ENCODE results near the gene EML4.
"Not testable (repeated sequence)": the region's sequence is repeated elsewhere in the genome, so short reads cannot be mapped to it uniquely, and the experiment has no call there.

EML4 gene

DNA sequence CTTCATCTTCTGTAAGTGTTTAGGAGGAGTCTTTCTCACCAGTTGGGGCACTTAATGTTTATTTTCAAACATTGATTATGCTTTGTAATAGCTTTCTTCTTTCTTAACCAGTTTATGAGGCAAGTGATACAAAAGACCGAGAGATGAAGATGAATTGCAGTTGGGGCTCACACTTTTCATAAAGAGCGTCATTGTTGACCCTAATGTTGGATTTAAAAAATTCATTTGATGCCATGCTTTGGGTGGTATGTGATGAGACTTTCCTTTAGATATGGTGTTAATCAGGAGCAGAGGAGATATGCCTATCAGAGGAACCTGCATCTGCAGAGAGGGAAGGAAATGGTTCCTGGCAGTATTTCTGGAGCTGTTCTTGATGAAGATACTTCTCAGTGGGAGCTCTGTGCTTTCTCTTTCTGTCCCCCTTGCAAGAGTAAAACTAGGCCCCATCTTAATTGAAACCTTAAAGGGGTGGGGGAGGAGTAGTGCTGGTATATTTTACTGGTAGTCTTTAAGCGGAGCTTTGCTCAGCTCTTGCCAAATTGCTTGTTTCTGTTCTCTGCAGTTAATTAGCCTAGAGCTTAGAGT lies 2.3 kb downstream of the EML4 start:
- DNase-seq (ENCODE audit: low read depth in 2 of 2), result no peak

DNA sequence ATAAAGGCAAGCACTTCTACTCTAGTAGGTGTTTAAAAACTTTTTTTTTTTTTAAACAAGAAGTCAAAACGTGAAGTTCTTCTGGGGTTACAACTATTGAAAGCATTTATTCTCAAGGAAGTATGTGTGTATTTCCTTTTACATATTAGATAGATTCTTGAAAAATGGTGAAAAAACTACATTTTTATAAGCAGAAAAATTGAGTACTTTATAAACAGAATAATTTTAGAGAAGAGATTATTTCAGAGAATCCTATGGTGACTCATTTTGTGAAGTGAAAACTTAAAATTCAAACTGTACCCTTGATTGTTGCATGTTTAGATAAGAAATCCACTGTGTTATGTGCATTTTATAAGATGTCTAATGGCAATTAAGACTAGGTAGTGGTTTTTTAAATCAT lies 2.9 kb downstream of the EML4 start:
- DNase-seq (ENCODE audit: low read depth in 2 of 2), result no peak

DNA sequence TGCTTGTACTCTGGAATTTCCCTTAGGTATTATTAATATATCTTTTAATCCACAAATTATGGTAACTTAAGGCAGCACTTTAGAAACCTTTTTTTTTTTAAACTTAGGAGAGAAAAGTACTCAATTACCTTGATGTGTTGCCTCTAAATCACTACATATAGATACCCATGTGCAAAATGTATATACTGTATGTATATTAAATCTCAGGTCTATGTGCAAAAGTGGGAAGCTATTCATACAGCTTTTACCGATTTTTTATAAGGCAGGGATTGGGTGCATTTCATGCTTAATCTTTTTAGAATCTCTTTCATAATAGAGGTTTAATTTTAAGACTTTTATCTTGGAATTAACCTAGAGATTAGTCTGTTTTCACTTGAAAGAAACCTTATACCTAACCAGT lies 3.4 kb downstream of the EML4 start:
- no peak for DNase-seq (ENCODE audit: low read depth in 2 of 2)

DNA sequence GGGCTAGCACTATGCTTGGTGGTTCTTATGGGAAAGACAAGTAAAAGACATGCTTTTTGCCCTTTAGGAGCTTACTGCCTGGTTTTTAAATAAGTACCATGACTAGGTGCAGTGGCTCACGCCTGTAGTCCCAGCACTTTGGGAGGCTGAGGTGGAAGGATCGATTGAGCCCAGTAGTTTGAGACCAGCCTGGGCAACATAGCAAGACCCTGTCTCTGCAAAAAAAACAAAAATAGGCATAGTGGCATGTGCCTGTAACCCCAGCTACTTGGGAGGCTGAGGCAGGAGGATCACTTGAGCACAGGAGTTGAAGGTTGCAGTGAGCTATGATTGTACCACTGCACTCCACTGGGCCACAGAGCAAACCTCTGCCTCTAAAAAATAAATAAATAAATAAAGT lies 4.3 kb downstream of the EML4 start:
- DNase-seq (ENCODE audit: low read depth in 2 of 2), result not testable (repeated sequence)

DNA sequence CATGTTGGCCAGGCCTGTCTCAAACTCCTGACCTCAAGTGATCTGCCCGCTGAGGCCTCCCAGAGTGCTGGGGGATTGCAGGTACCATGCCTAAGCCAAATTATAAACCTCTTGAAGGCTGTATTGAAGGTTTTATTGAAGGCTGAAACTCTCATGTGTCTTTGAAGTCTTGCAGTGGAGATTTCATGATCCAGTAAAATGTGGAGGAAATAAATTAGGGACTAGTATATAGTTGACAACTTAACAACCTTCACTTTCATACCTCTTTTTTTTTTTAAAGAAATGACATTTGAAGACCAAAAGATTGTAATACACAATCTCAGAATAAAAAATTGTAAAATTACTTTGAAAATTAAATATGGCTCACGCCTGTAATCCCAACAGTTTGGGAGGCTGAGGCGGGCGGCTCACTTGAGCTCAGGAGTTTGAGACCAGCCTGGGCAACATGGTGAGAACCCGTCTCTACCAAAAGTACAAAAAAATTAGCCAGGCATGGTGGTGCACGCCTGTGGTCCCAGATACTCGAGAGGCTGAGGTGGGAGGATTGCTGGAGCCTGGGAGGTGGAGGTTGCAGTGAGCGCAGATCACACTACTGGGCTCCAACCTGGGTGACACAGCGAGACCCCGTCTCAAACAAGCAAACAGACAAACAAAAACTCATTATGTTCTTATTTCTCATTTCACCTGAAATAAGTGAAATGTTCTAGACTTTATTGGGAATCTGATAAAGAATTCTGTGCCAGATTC lies 8.0 kb downstream of the EML4 start:
- DNase-seq (ENCODE audit: low read depth in 2 of 2), result no peak

DNA sequence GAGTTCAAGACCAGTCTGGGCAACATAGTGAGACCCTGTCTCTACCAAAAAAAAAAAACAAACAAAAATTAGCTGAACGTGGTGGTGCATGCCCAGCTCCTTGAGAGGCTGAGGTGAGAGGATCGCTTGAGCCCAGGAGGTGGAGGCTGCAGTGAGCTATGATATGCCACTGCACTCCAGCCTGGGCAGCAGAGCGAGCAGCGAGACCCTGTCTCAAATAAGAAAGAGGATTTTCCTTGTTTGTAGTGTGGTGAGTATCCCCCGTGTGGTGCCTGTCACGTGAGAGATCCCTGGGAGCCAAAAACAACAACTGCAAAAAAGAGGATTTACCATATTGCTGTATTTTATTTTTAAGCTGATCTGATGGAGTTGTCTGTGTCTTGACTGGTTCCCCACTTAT lies 9.2 kb downstream of the EML4 start:
- no peak for DNase-seq (ENCODE audit: low read depth in 2 of 2)

DNA sequence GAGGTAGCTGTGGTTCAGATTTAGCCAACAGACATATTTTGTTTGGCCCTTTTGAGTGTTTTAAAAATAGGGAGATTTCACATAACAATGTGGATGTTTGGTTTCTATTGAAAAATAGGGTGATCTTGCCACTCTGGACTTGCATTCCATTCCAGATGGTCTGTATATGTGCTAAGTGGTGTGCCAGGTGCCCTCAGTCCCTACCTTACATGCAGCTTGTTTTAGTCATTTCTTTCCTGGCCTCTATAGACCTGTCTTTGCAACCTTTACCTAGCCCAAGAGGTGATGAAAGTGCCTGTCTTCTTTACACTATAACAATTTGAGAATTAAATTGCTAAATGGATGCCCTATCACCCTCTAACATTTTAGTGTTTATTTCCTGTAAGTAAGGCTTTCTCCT lies 11.1 kb downstream of the EML4 start:
- no peak for DNase-seq (ENCODE audit: low read depth in 2 of 2)

DNA sequence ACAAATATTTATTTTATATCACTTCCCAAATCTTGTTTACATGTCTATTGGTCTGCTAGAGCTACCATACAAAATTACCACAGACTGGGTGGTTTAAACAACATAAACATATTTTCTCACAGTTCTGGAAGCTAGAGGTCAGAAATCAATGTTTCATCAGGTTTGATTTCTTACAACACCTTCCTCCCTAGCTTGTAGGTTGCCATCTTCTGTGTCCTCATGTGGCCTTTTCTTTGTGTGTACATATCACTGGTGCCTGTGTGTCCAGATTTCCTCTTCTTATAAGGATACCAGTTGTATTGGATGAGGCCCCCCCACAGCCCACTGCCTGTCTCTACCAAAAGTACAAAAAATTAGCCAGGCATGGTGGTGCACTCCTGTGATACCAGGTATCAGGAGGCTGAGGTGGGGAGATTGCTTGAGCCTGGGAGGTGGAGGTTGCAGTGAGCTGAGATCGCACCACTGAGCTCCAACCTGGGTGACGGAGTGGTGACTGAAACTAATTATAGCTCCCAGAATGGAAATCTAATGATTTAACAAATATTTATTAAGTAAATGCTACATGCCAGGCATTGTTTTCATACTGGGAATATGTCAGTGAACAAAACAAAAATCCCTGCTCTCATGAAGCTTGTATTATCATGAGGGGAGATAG lies 13.6 kb downstream of the EML4 start:
- no peak for DNase-seq (ENCODE audit: low read depth in 2 of 2)

DNA sequence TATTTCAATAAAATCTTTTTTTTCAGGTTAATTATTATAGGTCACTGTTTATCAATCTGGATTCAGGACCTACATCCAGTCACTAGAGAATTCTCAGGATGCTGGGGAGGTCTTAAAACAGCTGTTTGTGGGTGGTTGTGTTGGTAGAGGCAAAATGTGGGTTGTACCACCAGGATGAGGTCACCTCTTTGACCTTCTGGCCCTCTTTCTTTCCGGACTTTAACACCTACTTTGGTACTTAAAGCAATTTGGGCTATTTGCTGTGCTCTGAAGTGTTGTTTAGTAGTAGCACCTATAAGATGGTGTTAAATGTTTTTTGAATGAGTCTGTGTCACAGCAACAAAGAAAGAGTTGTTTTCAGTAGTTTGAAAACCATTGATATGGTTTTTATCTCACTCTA lies 14.6 kb downstream of the EML4 start:
- DNase-seq (ENCODE audit: low read depth in 2 of 2), result no peak

DNA sequence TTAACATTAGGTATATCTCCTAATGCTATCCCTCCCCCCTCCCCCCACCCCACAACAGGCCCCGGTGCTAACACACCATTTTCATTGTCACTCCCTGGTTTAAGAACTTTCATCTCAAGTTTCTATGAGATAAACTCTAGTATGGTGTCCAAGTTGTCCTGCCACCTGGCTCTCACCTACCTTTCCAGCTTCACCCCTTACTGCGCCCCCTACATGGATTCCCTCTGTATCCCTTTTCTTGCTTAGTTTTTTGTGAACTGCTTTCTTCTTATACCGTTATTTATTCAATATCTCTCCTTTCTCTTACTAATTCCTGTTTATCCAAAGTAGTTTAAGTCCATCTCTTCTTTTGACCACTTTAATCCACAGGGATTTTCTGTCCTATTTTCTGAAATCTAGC lies 15.2 kb downstream of the EML4 start:
- DNase-seq (ENCODE audit: low read depth in 2 of 2), result no peak

DNA sequence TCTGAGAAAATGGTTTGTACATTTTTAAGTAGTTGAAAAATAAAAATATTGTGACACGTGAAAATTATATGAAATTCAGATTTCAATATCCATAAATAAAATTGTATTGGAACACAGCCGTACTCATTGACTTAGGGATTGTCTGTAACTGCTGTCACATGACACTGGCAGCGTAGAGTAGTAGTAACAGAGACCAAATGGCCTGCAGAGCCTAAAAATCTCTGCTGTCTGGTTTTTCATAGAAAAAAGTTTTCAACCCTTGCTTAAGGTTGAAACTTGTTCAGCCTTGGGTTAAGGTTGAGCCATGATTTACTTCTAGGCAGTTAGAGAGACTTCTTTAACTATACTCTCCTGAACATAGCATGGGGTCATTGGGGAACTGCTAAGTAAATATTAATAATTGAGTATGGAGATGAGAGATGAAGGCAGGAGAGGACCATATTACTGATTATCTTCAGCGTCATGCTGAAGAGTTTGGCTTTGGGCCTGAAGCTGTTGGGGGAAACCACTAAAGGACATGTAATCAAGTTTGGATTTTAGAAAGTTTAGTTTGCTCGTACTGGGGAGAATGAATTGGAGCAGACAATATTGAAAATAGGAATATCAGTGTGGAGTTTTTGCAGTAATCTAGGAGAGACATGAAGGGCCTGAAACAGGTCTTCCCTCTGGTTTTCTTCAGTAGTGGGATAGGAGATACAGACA lies 16.2 kb downstream of the EML4 start:
- no peak for DNase-seq (ENCODE audit: low read depth in 2 of 2)

DNA sequence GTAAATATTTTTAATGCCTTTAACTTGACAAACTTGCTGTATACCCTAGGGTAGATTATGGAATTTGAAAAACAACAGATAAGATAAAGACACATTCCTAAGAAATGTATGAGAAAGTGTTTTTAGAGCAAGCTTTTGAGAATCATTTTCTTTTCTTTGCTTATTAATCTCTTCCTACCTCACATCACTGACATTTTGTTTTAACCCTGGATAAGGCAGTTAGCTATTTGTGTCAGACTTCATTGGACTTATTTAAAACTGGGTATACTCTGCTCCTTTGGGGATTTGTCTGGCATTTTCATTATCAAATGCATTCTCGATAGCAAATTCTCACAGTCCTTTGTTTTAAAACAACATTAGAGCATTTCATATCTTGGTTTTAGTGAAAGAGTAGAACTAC lies 17.2 kb downstream of the EML4 start:
- DNase-seq (ENCODE audit: low read depth in 2 of 2), result no peak

DNA sequence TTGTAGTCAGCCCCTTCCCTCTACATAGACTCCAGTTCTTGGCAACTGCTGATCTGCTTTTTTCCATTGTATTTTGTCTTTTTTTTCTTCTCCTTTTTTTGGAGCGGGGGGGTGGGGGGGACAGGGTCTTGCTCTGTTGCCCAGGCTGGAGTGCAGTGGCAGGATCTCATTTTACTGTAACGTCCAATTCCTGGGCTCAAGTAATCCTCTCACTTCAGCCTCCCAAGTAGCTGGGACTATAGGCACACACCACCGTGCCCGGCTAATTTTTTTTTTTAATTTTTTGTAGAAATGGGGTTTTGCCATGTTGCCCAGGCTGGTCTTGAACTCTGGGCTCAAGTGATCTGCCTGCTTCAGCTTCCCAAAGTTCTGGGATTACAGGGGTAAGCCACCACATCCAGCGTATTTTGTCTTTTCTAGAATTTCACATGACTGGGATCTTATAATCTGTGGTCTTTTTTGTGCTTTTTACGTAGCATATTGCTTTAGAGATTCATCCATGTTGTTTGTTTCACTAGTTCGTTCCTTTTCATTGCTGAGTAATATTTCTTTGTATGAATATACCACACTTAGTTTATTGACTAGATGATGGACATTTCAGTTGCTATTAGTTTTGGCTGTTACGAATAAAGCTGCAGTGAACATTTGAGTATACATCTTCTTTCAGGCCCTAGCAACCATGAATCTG lies 17.9 kb downstream of the EML4 start:
- DNase-seq (ENCODE audit: low read depth in 2 of 2), result no peak

DNA sequence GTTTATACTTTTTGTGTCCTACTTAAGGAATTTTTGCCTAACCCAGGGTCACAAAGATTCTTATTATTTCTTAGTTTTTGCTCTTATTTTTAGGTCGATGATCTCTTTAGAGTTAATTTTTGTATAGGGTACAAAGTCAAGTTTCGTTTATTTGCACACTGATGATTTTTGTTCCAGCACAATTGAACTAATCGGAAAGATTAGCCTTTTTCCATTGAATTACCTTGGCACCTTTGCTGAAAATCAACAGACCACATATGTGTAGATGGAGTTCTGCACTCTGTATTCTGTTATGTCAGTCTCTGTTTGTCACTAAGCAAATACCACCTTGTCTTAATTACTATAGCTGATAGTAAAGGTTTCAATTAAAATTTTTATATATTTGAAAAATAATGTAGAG lies 18.7 kb downstream of the EML4 start:
- no peak for DNase-seq (ENCODE audit: low read depth in 2 of 2)

DNA sequence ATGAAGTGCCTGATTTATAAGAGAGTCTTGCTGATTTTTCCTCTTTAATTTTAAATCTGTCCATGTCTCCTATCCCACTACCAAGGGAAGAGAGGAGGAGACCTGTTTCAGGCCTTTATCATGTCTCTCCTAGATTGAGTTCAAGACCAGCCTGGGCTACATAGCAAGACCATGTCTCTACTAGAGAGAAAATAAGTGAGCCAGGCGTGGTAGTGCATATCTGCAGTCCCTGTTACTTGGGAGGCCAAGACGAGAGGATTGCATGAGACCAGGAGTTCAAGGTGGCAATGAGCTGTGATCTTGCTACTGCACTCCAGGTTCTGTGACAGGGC lies 20.0 kb downstream of the EML4 start:
- DNase-seq (ENCODE audit: low read depth in 2 of 2), result no peak

DNA sequence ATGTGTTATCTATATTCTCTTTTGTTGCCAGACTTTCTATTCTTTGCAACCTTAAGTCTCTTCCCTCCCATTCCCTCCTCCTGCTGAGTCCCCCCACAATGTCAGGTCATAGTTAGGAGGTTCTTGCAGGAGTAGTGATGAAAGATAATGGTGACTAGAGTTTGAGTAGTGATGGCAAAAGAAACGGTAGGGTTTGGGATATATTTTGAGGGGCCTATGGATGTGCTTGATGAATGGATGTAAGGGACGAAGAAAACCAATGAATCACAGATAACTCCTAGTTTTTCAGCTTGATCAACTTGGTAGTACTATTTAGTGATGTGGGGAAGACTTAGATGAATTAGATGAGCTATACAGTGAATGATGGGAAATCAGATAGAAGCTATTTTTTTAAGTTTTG lies 21.0 kb downstream of the EML4 start:
- no peak for DNase-seq (ENCODE audit: low read depth in 2 of 2)

DNA sequence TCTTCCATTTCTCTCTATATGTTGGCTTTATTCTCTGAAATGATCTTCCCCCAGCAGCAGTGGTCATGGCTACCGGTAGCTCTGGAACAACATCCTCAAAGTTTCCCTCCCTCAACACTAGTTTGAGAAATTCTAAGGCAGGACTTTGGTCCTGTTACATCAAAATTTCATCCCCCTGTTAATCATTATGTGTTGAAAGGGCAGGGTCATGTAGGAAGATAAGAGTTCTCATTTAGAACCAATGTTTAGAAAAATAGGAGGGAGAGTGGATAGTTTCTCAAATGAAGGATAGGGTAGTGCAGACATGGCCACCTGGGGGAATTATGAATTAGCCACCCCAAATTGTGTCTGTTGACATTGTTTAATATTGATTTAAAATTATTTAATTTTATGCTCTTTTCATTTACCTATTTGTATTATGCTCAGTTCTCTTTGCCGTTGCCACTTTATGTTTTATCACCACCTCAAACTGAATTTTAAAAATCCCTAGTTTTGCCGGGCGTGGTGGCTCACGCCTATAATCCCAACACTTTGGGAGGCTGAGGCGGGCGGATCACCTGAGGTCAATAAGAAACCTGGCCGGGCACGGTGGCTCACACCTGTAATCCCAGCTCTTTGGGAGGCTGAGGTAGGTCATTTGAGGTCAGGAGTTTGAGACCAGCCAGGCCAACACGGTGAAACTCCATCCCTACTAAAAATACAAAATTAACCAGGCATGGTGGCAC lies 22.3 kb downstream of the EML4 start:
- DNase-seq (ENCODE audit: low read depth in 2 of 2), result no peak

DNA sequence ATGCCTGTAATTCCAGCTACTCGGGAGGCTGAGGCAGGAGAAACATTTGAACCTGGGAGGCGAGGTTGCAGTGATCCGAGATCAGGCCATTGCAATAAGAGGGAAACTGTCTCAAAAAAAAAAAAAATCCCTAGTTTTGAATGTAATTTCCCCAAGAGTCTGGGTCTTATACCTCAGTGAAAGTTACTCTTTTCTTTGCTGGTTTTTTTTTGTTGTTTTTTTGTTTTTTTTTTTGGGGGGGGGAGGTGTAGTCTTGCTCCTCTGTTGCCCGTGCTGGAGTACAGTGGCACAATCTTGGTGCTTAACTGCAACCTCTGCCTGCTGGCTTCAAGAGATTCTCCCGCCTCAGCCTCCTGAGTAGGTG lies 22.8 kb downstream of the EML4 start:
- no peak for DNase-seq (ENCODE audit: low read depth in 2 of 2)

DNA sequence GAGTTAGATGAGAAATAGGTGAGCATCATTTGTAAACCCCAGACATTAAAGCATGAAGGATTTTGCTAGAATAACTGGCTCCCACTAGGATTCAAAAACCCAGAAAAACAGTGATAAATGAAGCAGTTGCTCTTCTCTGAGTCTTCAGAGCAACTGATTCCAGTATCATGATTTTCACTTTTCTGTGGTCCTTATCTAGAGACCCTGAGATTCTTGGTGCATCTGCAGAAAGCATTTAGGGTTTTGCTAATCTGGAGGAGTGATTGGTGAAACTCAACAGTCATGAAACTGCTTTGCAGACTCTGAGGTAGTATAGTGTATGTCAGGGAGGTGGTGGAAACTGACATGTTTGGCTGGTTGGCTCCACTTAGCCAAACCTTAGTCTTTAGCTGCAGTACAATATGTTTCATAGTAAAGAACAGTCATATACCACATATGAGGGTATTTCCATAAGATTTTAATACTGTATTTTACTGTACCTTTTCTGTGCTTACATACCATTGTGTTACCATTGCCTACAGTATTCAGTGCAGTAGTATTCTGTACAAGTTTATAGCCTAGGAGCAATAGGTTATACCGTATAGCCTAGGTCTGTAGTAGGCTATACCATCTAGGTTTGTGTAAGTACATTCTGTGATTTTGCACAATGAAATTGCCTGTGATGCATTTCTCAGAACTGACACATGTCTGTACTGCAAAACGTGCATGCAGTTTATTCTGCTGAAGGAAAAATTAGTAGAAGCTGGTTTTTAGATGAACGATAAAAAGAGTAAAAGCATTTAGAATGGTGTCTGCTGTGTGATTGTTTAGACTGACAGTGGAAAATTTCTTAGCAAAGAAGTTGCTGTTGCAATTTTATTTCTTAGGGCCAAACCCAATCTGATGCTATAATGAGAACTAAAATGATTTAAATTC lies 23.8 kb downstream of the EML4 start:
- no peak for DNase-seq (ENCODE audit: low read depth in 2 of 2)

DNA sequence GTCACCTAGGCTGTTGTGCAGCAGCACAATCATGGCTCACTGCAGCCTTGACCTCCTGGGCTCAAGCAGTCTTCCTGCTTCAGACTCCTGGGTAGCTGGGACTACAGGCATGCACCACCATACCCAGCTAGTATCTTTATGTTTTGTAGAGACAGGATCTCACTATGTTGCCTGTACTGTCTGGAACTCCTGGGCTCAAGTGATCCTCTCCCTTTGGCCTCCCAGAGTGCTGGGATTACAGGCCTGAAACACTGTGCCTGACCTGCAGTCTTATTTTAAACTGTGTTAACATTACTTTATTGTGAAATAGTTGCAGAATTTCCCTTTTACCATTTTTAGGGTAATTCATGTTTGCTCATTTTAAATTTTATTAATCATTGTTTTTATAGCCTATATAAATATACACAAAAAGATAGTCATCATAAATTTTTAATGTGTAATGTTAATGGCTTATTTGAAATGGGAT lies 24.6 kb downstream of the EML4 start:
- DNase-seq (ENCODE audit: low read depth in 2 of 2), result no peak

DNA sequence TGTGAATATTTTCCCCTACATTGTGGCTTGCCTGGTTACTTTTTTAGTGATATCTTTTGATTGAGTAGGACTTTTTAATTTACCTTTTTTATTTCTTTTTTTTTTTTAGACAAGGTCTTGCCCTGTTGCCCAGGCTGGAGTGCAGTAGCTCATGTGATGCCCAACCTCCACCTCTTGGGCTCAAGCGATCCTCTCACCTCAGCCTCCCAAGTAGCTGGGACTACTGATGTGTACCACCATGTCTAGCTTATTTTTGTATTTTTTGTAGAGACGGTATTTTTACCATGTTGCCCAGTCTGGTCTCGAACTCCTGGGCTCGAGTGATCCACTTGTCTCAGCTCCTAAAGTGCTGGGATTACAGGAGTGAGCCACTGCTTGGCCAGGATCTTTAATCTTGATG lies 25.3 kb downstream of the EML4 start:
- no peak for DNase-seq (ENCODE audit: low read depth in 2 of 2)

All from activated CD8-positive, alpha-beta memory T cell treated with anti-CD3 and anti-CD28 coated beads for 4 hours (primary cell).